HCT116 (cell line): Measurements from ENCODE around the gene LRFN2. TPM values are rescaled to one million over a fixed set of nuclear protein-coding genes. Genes with fewer than 3 reads are reported as not detected.

Experiments
- ATAC-seq: fragments of 200-7000 bp; cut with Tn5 transposase; 2 replicates; pipeline ENCODE4 v1.9.1; 2020; ENCODE audit warnings: mild to moderate bottlenecking, moderate library complexity
- BruUV-seq: library from RNA; stranded (reverse); fragments of 400-500 nt; replicated peaks from 2 replicates; lab custom pipeline; 2021; lab: Mats Ljungman, UMichigan
- CTCF ChIA-PET: fragments of 300-600 bp; sonication (Branson Sonifier 250); formaldehyde crosslinking; loops from one replicate; lab custom pipeline; 2021; ENCODE audit warnings: antibody characterized with exemption; lab: Charles Lee
- POLR2A ChIA-PET: fragments of 300-600, 350-600 bp; sonication (Branson Sonifier 250); formaldehyde crosslinking; loops from one replicate; lab custom pipeline; 2021; ENCODE audit warnings: antibody characterized with exemption; lab: Charles Lee
- RAD21 ChIA-PET, 2 experiments: fragments of 300-600 bp; sonication (Branson Sonifier 250); formaldehyde crosslinking; loops; one replicate each; lab custom pipeline; 2023; ENCODE audit warnings: low total read pairs in 2 of 2; ENCODE audit not compliant: uncharacterized antibody in 2 of 2, unreplicated experiment in 2 of 2, low non-redundant PET in 1 of 2; lab: Charles Lee
- DNase-seq: peaks from one replicate; pipeline ENCODE4 v3.0.0-alpha.2; 2010; ENCODE audit warnings: low read depth, low spot score
- H2AFZ ChIP-seq: fragments of 200-600 bp; shearing (Covaris generic), sonication (generic); 2 replicates; pipeline ENCODE4 v1.6.1; 2017; ENCODE audit warnings: low read depth, mixed run types, mixed read lengths, antibody characterized with exemption, low read length; ENCODE audit not compliant: poor library complexity, severe bottlenecking
- H3K27ac ChIP-seq: 2 replicates; pipeline ENCODE4 v1.5.1; 2012; ENCODE audit warnings: low read depth, low read length
- H3K27me3 ChIP-seq: fragments of 200-600 bp; sonication (generic); 2 replicates; pipeline ENCODE4 v1.6.1; 2016; ENCODE audit warnings: mixed run types, low read length, mixed read lengths; ENCODE audit not compliant: insufficient read depth
- H3K36me3 ChIP-seq, 2 experiments: fragments of 200-500 bp in 1 of 2; fragments of 200-600 bp in 1 of 2; sonication (Bioruptor generic) in 1 of 2; sonication (generic) in 1 of 2; 2 replicates each; pipeline versions ENCODE4 v1.5.1 to v1.6.1; 2014 to 2016; ENCODE audit warnings: low read length in 2 of 2, inconsistent platforms in 1 of 2, mixed read lengths in 1 of 2, mixed run types in 1 of 2; ENCODE audit not compliant: insufficient read depth in 2 of 2, control insufficient read depth in 1 of 2
- H3K4me1 ChIP-seq, 2 experiments: fragments of 200-600 bp in 1 of 2; sonication (generic) in 1 of 2; 2 replicates each; pipeline versions ENCODE4 v1.5.1 to v1.6.1; 2012 to 2017; ENCODE audit warnings: low read length in 2 of 2, inconsistent platforms in 1 of 2, mild to moderate bottlenecking in 1 of 2, mixed read lengths in 1 of 2, mixed run types in 1 of 2, moderate library complexity in 1 of 2; ENCODE audit not compliant: insufficient read depth in 2 of 2, control insufficient read depth in 1 of 2
- H3K4me2 ChIP-seq: fragments of 200-600 bp; sonication (generic); 2 replicates; pipeline ENCODE4 v1.6.1; 2017; ENCODE audit warnings: mixed run types, low read length, mixed read lengths
- H3K4me3 ChIP-seq, 2 experiments: fragments of 200-600 bp in 1 of 2; sonication (generic) in 1 of 2; replicated peaks in 1 of 2; 2 replicates each; pipeline ENCODE4 v1.5.1; 2011 to 2016; ENCODE audit warnings: low read length in 2 of 2, control low read depth in 1 of 2, low read depth in 1 of 2, mild to moderate bottlenecking in 1 of 2, mixed read lengths in 1 of 2, mixed run types in 1 of 2
- H3K79me2 ChIP-seq: fragments of 200-600 bp; sonication (generic); 2 replicates; pipeline ENCODE4 v1.6.1; 2017; ENCODE audit warnings: mild to moderate bottlenecking, mixed run types, low read length, moderate library complexity, mixed read lengths; ENCODE audit not compliant: insufficient read depth
- H3K9ac ChIP-seq: fragments of 200-600 bp; sonication (generic); 2 replicates; pipeline ENCODE4 v1.6.1; 2016; ENCODE audit warnings: low read length, mixed read lengths
- H3K9me2 ChIP-seq: fragments of 200-600 bp; sonication (generic), shearing (Covaris generic); 2 replicates; pipeline ENCODE4 v1.6.1; 2017; ENCODE audit warnings: mixed run types, mild to moderate bottlenecking, moderate library complexity; ENCODE audit not compliant: insufficient read depth
- H3K9me3 ChIP-seq, 2 experiments: fragments of 200-500 bp in 1 of 2; fragments of 200-600 bp in 1 of 2; sonication (Bioruptor generic) in 1 of 2; sonication (generic) in 1 of 2; 2 replicates each; pipeline ENCODE4 v1.6.1; 2014 to 2017; ENCODE audit warnings: low read length in 2 of 2, mixed read lengths in 2 of 2, inconsistent platforms in 1 of 2, low read depth in 1 of 2, mild to moderate bottlenecking in 1 of 2, mixed run types in 1 of 2, moderate library complexity in 1 of 2; ENCODE audit not compliant: control insufficient read depth in 1 of 2, insufficient read depth in 1 of 2
- H4K20me1 ChIP-seq: fragments of 200-600 bp; sonication (generic), shearing (Covaris generic); 2 replicates; pipeline ENCODE4 v1.6.1; 2017; ENCODE audit warnings: mixed run types, mild to moderate bottlenecking, moderate library complexity; ENCODE audit not compliant: insufficient read depth
- ATF3 ChIP-seq: IDR thresholded peaks from 2 replicates; pipeline ENCODE4 v1.6.1; 2012
- CBX3 ChIP-seq: IDR thresholded peaks from 2 replicates; pipeline ENCODE4 v1.6.1; 2012; ENCODE audit warnings: low read depth
- CEBPB ChIP-seq: IDR thresholded peaks from 2 replicates; pipeline ENCODE4 v1.6.1; 2012; ENCODE audit warnings: low read depth
- EZH2 ChIP-seq: fragments of 200-600 bp; sonication (generic); IDR thresholded peaks from 2 replicates; pipeline ENCODE4 v1.6.1; 2017; ENCODE audit warnings: antibody characterized with exemption, mixed run types
- EZH2phosphoT487 ChIP-seq: fragments of 200-600 bp; IDR thresholded peaks from 2 replicates; pipeline ENCODE4 v1.6.1; 2018; ENCODE audit warnings: antibody characterized with exemption, borderline replicate concordance
- FOSL1 ChIP-seq: IDR thresholded peaks from 2 replicates; pipeline ENCODE4 v1.6.1; 2012; ENCODE audit warnings: low read depth
- JUND ChIP-seq: IDR thresholded peaks from 2 replicates; pipeline ENCODE4 v1.6.1; 2012
- POLR2A ChIP-seq: IDR thresholded peaks from 2 replicates; pipeline ENCODE4 v1.7.0; 2011; ENCODE audit warnings: borderline replicate concordance; ENCODE audit not compliant: insufficient read depth, insufficient read length; ENCODE audit errors: extremely low read depth
- POLR2AphosphoS5 ChIP-seq: IDR thresholded peaks from 2 replicates; pipeline ENCODE4 v1.6.1; 2011; ENCODE audit warnings: mild to moderate bottlenecking, low read depth, low read length, moderate library complexity
- RAD21 ChIP-seq: IDR thresholded peaks from 2 replicates; pipeline ENCODE4 v1.6.1; 2012; ENCODE audit warnings: low read depth, mild to moderate bottlenecking
- SIN3A ChIP-seq: IDR thresholded peaks from 2 replicates; pipeline ENCODE4 v1.6.1; 2012; ENCODE audit warnings: low read depth
- SRF ChIP-seq: IDR thresholded peaks from 2 replicates; pipeline ENCODE4 v1.6.1; 2012; ENCODE audit warnings: low read depth
- YY1 ChIP-seq: IDR thresholded peaks from 2 replicates; pipeline ENCODE4 v1.6.1; 2011; ENCODE audit warnings: low read length, low read depth, moderate library complexity, mild to moderate bottlenecking; ENCODE audit not compliant: insufficient replicate concordance; ENCODE audit errors: extremely low read depth
- intact Hi-C: fragments of 100-400 bp; cut with micrococcal nuclease; formaldehyde crosslinking; loops from 2 replicates; pipeline ENCODE4 v1.10.0; 2022
- total RNA-seq: library from RNA; stranded (reverse); gene quantifications from one replicate; pipeline ENCODE4 v1.2.1, GENCODE V29; 2021; ENCODE audit not compliant: unreplicated experiment
- TF ChIP-seq, protein P1 (sequence below): IDR thresholded peaks from 2 replicates; pipeline ENCODE4 v1.6.1; 2012; ENCODE audit warnings: low read depth
- TF ChIP-seq, protein P2 (sequence below), 3 experiments: fragments of 200-600 bp in 1 of 3; sonication (generic) in 1 of 3; IDR thresholded peaks in 2 of 3; conservative IDR thresholded peaks in 1 of 3; 2 replicates each; pipeline ENCODE4 v1.5.1; 2012 to 2017; ENCODE audit warnings: low read depth in 2 of 3, low read length in 2 of 3, antibody characterized with exemption in 1 of 3, borderline replicate concordance in 1 of 3, control low read depth in 1 of 3, mild to moderate bottlenecking in 1 of 3, mixed read lengths in 1 of 3, mixed run types in 1 of 3, moderate library complexity in 1 of 3; ENCODE audit not compliant: insufficient read depth in 1 of 3

LRFN2 gene
- total RNA-seq, 1 experiment from 2014 or later = not detected

- TF ChIP-seq CEBPB = no peak
- TF ChIP-seq POLR2AphosphoS5 = no peak
- TF ChIP-seq, protein P1, sequence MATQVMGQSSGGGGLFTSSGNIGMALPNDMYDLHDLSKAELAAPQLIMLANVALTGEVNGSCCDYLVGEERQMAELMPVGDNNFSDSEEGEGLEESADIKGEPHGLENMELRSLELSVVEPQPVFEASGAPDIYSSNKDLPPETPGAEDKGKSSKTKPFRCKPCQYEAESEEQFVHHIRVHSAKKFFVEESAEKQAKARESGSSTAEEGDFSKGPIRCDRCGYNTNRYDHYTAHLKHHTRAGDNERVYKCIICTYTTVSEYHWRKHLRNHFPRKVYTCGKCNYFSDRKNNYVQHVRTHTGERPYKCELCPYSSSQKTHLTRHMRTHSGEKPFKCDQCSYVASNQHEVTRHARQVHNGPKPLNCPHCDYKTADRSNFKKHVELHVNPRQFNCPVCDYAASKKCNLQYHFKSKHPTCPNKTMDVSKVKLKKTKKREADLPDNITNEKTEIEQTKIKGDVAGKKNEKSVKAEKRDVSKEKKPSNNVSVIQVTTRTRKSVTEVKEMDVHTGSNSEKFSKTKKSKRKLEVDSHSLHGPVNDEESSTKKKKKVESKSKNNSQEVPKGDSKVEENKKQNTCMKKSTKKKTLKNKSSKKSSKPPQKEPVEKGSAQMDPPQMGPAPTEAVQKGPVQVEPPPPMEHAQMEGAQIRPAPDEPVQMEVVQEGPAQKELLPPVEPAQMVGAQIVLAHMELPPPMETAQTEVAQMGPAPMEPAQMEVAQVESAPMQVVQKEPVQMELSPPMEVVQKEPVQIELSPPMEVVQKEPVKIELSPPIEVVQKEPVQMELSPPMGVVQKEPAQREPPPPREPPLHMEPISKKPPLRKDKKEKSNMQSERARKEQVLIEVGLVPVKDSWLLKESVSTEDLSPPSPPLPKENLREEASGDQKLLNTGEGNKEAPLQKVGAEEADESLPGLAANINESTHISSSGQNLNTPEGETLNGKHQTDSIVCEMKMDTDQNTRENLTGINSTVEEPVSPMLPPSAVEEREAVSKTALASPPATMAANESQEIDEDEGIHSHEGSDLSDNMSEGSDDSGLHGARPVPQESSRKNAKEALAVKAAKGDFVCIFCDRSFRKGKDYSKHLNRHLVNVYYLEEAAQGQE = no peak
- no peak for TF ChIP-seq EZH2phosphoT487
- TF ChIP-seq POLR2A = no peak
- TF ChIP-seq FOSL1 = no peak
Observed at GRCh38 chr6:40411881-40412280, 175.3 kb downstream of the LRFN2 start (continued).

DNA sequence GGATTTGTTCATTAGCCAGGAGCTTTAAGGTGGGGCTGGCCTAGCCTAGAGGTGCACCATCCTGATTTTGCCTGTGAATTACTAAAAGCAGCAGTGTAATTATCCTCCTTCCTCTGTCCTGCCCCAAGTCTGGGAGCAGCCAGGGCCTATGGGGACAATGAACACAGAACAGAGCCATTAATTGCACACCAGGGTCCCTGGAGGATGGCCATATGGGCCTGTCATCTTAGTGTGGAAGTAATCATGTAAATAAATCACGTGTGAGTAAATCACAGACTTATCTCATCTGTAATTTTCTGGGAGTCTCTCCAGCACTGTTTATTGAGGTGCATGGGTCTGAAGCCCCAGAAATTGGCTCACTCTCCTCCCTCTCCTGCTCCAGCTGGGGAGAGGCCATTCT is 176.3 kb downstream of the LRFN2 start:
- H3K9me3 ChIP-seq = no peaks in the 10 kb centered on the region
- H3K9ac ChIP-seq = no peak overlapping the region
- no peaks in the 10 kb centered on the region for H4K20me1 ChIP-seq
- ATAC-seq = no peak
- POLR2A ChIA-PET = no interaction called here
- H3K27ac ChIP-seq = no peak overlapping the region
- intact Hi-C loops = no loop called here
- H3K4me1 ChIP-seq = peaks cover 0 to 14% of the 10 kb centered on the region in 2 experiments; a peak in 3 of 4 replicates
- H3K36me3 ChIP-seq = no peaks in the 10 kb centered on the region
- TF ChIP-seq, protein P2, sequence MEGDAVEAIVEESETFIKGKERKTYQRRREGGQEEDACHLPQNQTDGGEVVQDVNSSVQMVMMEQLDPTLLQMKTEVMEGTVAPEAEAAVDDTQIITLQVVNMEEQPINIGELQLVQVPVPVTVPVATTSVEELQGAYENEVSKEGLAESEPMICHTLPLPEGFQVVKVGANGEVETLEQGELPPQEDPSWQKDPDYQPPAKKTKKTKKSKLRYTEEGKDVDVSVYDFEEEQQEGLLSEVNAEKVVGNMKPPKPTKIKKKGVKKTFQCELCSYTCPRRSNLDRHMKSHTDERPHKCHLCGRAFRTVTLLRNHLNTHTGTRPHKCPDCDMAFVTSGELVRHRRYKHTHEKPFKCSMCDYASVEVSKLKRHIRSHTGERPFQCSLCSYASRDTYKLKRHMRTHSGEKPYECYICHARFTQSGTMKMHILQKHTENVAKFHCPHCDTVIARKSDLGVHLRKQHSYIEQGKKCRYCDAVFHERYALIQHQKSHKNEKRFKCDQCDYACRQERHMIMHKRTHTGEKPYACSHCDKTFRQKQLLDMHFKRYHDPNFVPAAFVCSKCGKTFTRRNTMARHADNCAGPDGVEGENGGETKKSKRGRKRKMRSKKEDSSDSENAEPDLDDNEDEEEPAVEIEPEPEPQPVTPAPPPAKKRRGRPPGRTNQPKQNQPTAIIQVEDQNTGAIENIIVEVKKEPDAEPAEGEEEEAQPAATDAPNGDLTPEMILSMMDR (IDR thresholded peaks at IDR 0.05 in 2 of 3, conservative IDR thresholded peaks at IDR 0.05 in 1 of 3; ENCODE audit: borderline replicate concordance in 1 of 3, insufficient read depth in 1 of 3, low read depth in 2 of 3, low read length in 2 of 3) = no peak
- no peak for TF ChIP-seq CEBPB
- no peak for TF ChIP-seq CBX3
- no peak for TF ChIP-seq JUND
- TF ChIP-seq RAD21 = no peak
- TF ChIP-seq ATF3 = no peak
- no peak for TF ChIP-seq YY1
- no peak for TF ChIP-seq EZH2phosphoT487
- TF ChIP-seq POLR2AphosphoS5 = no peak
- TF ChIP-seq EZH2 = no peak
- no peak for TF ChIP-seq SIN3A
- no peak for TF ChIP-seq SRF
- RAD21 ChIA-PET = no interaction called here
- no peak overlapping the region for H3K4me2 ChIP-seq
- H3K4me3 ChIP-seq = no peak overlapping the region
- H3K27me3 ChIP-seq = 0 out of 2 replicates have a peak, but pooled peaks cover 3% of the 10 kb centered on the region
- no TSS peak for BruUV-seq
- no peaks in the 10 kb centered on the region for H3K79me2 ChIP-seq
- no peaks in the 10 kb centered on the region for H3K9me2 ChIP-seq
- DNase-seq = no peak
- H2AFZ ChIP-seq = no peak overlapping the region
- CTCF ChIA-PET = no interaction called here
